Measurements from ENCODE around the gene KHDC4. TPM values are rescaled to one million over a fixed set of nuclear protein-coding genes. Genes with fewer than 3 reads are reported as not detected.
A peak's percentile ranks its signal among the peaks of the same experiment; 100 is the strongest.
"Not testable (repeated sequence)": the region's sequence is repeated elsewhere in the genome, so short reads cannot be mapped to it uniquely, and the experiment has no call there.

Gene KHDC4
- total RNA-seq, 1 experiment from 2014 or later = 107 TPM

GRCh38 chr1:155932081-155932480, 2.1 kb downstream of the KHDC4 start:
- no peaks in the 10 kb centered on the region for H3K9me3 Mint-ChIP-seq (ENCODE audit: low read depth, unreplicated experiment)
- DNase-seq = no peak
- no peak overlapping the region for H3K4me3 Mint-ChIP-seq (ENCODE audit: low read depth, unreplicated experiment)
- CTCF ChIA-PET = interaction anchor here (0.9 to 1.6 kb wide), 4 partner anchors 8 to 73 kb away, joined by 4 read pairs; partner anchors contain the start of gene SYT11
- H3K27me3 Mint-ChIP-seq (ENCODE audit: unreplicated experiment) = no peaks in the 10 kb centered on the region
- H3K27ac Mint-ChIP-seq (ENCODE audit: unreplicated experiment) = no peak overlapping the region
- TF ChIP-seq CTCF (IDR thresholded peaks at IDR 0.05; ENCODE audit: unreplicated experiment) = no peak
- BruUV-seq (replicated peaks) = no TSS peak
- peaks cover 25% of the 10 kb centered on the region for H3K4me1 Mint-ChIP-seq (ENCODE audit: low read depth, unreplicated experiment)
- no peaks in the 10 kb centered on the region for H3K36me3 Mint-ChIP-seq (ENCODE audit: insufficient read depth, unreplicated experiment)
- intact Hi-C loops (cut with micrococcal nuclease; ENCODE audit: unreplicated experiment) = no loop called here

- Mint-ChIP-seq H3K4me3 (ENCODE audit: low read depth, unreplicated experiment) (no peak overlapping the region), H3K9me3 (ENCODE audit: low read depth, unreplicated experiment) (no peaks in the 10 kb centered on the region), H3K36me3 (ENCODE audit: insufficient read depth, unreplicated experiment) (no peaks in the 10 kb centered on the region), H3K27ac (ENCODE audit: unreplicated experiment) (peak overlapping the region; percentile 13), H3K27me3 (ENCODE audit: unreplicated experiment) (no peaks in the 10 kb centered on the region), H3K4me1 (ENCODE audit: low read depth, unreplicated experiment) (peaks cover 25% of the 10 kb centered on the region)
- CTCF ChIA-PET = interaction anchor here (0.7 to 1.6 kb wide), 5 partner anchors 9 to 100 kb away, joined by 3 to 5 read pairs (median 4); no protein-coding TSS in a partner anchor
- intact Hi-C loops (cut with micrococcal nuclease; ENCODE audit: unreplicated experiment) = no loop called here
- peak; percentile 60 for DNase-seq
- no TSS peak for BruUV-seq (replicated peaks)
- TF ChIP-seq CTCF (IDR thresholded peaks at IDR 0.05; ENCODE audit: unreplicated experiment) = no peak
Measured at GRCh38 chr1:155931332-155932038, 2.7 kb downstream of the KHDC4 start.

- CTCF ChIA-PET = interaction anchor here (0.8 to 1.6 kb wide), 2 partner anchors 10 to 73 kb away, joined by 4 to 5 read pairs; no protein-coding TSS in a partner anchor
- H3K27me3 Mint-ChIP-seq (ENCODE audit: unreplicated experiment); H3K9me3 Mint-ChIP-seq (ENCODE audit: low read depth, unreplicated experiment); H3K36me3 Mint-ChIP-seq (ENCODE audit: insufficient read depth, unreplicated experiment); DNase-seq; intact Hi-C loops (cut with micrococcal nuclease; ENCODE audit: unreplicated experiment); BruUV-seq (replicated peaks); H3K4me3 Mint-ChIP-seq (ENCODE audit: low read depth, unreplicated experiment): not testable (repeated sequence)
- Mint-ChIP-seq H3K4me1 (ENCODE audit: low read depth, unreplicated experiment) (peaks cover 25% of the 10 kb centered on the region), H3K27ac (ENCODE audit: unreplicated experiment) (peak overlapping the region; percentile 13)
Measured at GRCh38 chr1:155930725-155931124, 3.5 kb downstream of the KHDC4 start.

GRCh38 chr1:155929057-155929456, 5.2 kb downstream of the KHDC4 start:
- Mint-ChIP-seq H3K9me3 (ENCODE audit: low read depth, unreplicated experiment) (no peaks in the 10 kb centered on the region), H3K27ac (ENCODE audit: unreplicated experiment) (peak overlapping the region; percentile 55), H3K4me3 (ENCODE audit: low read depth, unreplicated experiment) (peak overlapping the region; percentile 14), H3K27me3 (ENCODE audit: unreplicated experiment) (no peaks in the 10 kb centered on the region), H3K36me3 (ENCODE audit: insufficient read depth, unreplicated experiment) (no peaks in the 10 kb centered on the region), H3K4me1 (ENCODE audit: low read depth, unreplicated experiment) (peaks cover 25% of the 10 kb centered on the region)
- BruUV-seq (replicated peaks) = no TSS peak
- CTCF ChIA-PET = interaction anchor here (0.7 kb wide), 1 partner anchor 17 kb away, joined by 4 read pairs; no protein-coding TSS in a partner anchor
- DNase-seq = no peak
- intact Hi-C loops (cut with micrococcal nuclease; ENCODE audit: unreplicated experiment) = no loop called here
- no peak for TF ChIP-seq CTCF (IDR thresholded peaks at IDR 0.05; ENCODE audit: unreplicated experiment)

- Mint-ChIP-seq H3K36me3 (ENCODE audit: insufficient read depth, unreplicated experiment) (peaks cover 30% of the 10 kb centered on the region), H3K27ac (ENCODE audit: unreplicated experiment) (no peak overlapping the region), H3K27me3 (ENCODE audit: unreplicated experiment) (no peaks in the 10 kb centered on the region), H3K9me3 (ENCODE audit: low read depth, unreplicated experiment) (no peaks in the 10 kb centered on the region), H3K4me3 (ENCODE audit: low read depth, unreplicated experiment) (no peak overlapping the region), H3K4me1 (ENCODE audit: low read depth, unreplicated experiment) (peaks cover 16% of the 10 kb centered on the region)
- CTCF ChIA-PET = no interaction called here
- no peak for TF ChIP-seq CTCF (IDR thresholded peaks at IDR 0.05; ENCODE audit: unreplicated experiment)
- no TSS peak for BruUV-seq (replicated peaks)
- DNase-seq = no peak
- intact Hi-C loops (cut with micrococcal nuclease; ENCODE audit: unreplicated experiment) = no loop called here
Measured at GRCh38 chr1:155925506-155925905, 8.7 kb downstream of the KHDC4 start.
